Smooth muscle cell of bladder (primary cell): ENCODE measurements around the gene DBH. TPM values are rescaled to one million over a fixed set of nuclear protein-coding genes. Genes with fewer than 3 reads are reported as not detected.

Experiments used
- total RNA-seq: library from RNA; depleted of rRNA; stranded (reverse); fragments of >200 nt; gene quantifications from 2 replicates; pipeline ENCODE4 v1.2.3, GENCODE V29; 2014

DBH gene
- total RNA-seq, result not detected in 2 replicates

DNA sequence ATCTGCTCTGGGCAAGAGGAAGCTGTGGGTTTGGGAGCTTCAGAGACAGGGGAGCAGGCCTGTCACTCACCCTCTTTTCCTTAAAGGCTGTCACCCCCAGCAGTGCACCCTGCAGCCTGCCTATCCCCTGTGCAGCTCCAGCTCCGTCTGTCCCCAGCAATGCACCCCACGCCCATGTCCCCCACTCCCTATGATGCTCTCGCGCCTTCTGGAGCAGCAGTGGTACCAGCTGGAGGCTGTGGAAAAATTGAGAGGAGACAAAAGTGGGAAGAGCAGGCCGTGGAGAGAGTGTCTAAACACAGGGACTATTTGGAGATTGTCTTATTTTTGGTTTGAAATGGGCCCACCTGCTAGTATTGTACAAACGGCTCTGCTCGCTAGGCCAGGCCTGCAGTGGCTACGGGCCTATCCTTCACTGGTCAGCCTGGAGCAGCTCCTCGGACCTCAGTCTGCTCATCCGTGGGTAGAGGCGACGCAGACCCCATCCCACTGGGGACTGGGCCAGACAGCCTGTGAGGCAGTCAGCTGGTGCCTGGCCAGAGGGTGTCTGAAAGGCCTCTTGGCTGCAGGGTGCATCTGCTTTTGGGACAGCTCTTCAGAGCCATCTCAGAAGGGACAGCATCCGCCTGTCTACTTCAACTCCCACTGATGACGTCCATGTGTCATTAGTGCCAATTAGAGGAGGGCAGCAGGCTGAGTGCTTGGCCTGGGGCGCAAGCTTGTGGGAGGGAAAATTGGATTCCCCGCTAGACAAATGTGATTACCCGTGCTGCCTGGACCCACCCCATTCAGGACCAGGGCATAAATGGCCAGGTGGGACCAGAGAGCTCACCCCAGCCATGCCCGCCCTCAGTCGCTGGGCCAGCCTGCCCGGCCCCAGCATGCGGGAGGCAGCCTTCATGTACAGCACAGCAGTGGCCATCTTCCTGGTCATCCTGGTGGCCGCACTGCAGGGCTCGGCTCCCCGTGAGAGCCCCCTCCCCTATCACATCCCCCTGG is at the start of gene DBH:
Gene DBH (plus strand): TSS at position 831 of the 999 bp plus-strand sequence. CDS start 9 bp downstream, at position 840.

DNA sequence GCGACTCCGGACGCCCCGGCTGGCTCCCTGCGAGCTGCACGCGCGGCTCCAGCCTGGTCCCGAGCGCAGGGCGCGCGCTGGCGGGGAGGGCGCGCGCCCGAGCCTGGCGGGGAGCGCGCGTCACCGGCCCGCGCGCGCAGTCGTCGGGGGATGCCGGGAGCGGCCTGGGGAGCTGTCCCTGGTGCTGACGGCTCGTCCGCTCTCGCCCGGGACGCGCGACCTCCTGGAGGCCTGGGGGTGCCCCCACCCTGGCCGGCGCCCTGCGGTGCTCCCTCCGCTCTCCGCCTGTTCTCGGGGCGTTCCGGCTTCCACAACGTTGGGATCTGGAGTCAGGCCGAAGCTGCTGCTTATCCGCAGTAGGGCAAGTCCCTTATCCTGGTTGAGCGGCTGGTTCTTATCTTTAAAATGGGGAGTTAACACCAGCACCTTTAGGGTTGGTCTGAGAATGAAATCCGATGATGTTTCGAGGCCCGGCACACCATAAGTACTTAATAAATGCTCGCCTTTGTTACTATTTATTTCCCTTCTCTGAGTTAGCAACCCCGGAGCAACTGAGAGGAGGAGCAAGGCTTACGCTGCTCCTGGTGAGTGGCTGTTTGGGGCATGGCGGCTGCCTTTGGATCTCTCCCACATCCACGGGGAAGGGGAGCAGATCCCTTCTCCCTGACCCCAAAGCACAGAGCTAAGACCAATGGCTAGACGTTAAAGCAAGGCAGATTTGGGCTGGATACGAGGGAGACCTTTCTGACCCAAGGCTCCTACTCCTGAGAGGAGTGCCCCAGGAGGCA is 26.7 kb upstream of the DBH start, which contains the start of gene FAM163B:
Gene FAM163B (minus strand): TSS at position 79 of the 788 bp plus-strand sequence. CDS start 29,166 bp downstream, outside the sequence.

Other genes with a start within 250 kb of the DBH start
- 14.5 and 16.3 TPM in 2 replicates for gene REXO4, start 218.4 kb upstream of the DBH start, total RNA-seq
- 1.00 and 2.2 TPM in 2 replicates for gene ADAMTS13, start 214.0 kb upstream of the DBH start, total RNA-seq
- gene CACFD1, start 176.4 kb upstream of the DBH start, total RNA-seq, result 6.5 and 8.4 TPM in 2 replicates
- gene SLC2A6, start 157.3 kb upstream of the DBH start, total RNA-seq, result 12.9 and 14.1 TPM in 2 replicates
- gene MYMK, start 111.4 kb upstream of the DBH start, total RNA-seq, result not detected in 2 replicates
- gene ADAMTSL2, start 101.7 kb upstream of the DBH start, total RNA-seq, result 2.3 TPM in 2 replicates
- gene FAM163B, start 27.0 kb upstream of the DBH start, total RNA-seq, result 0.18 and 0.28 TPM in 2 replicates
- 4.9 and 10.1 TPM in 2 replicates for gene SARDH, start 102.0 kb downstream of the DBH start, total RNA-seq